HG02840 (cell line): ENCODE results near the gene DRAM2.
A peak's percentile ranks its signal among the peaks of the same experiment; 100 is the strongest.
"Not testable (repeated sequence)": the region's sequence is repeated elsewhere in the genome, so short reads cannot be mapped to it uniquely, and the experiment has no call there.

Experiments
- ATAC-seq: cut with Tn5 transposase; IDR thresholded peaks from one replicate; pipeline ENCODE4 v1.9.1; 2021; ENCODE audit warnings: mild to moderate bottlenecking, moderate library complexity, moderate number of reproducible peaks; ENCODE audit not compliant: unreplicated experiment, low FRiP score

The DRAM2 gene

GRCh38 chr1:111145542-111145941 lies 5.6 kb upstream of the DRAM2 start:
- no peak for ATAC-seq

DNA sequence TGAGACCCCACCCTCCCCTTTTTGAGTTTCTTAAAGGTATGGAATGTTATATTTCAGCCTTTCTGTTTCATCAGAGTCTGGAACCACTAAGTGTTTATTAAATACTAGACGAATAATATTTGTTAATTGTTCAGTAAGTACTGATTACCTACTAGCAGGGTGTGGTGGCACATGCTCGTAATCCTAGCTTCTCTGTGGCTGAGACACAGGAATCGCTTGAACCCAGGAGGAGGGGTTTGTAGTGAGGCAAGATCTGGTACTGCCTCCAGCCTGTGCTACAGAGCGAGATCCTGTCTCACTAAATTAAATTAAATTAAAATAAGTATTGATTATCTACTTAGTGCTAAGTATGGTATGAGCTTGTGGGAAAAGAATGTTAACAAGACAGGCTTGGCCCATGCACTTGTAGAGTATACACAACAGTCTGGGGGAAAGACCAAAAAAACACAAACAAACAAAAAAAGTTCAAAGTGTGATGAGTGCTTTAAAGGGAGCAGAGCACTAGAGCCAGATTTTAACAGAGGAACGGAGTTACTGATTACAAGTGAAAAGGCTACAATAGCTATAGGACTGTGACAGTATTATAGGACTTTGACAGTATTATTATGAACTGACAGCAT lies 2.6 kb upstream of the DRAM2 start:
- no peak for ATAC-seq

DNA sequence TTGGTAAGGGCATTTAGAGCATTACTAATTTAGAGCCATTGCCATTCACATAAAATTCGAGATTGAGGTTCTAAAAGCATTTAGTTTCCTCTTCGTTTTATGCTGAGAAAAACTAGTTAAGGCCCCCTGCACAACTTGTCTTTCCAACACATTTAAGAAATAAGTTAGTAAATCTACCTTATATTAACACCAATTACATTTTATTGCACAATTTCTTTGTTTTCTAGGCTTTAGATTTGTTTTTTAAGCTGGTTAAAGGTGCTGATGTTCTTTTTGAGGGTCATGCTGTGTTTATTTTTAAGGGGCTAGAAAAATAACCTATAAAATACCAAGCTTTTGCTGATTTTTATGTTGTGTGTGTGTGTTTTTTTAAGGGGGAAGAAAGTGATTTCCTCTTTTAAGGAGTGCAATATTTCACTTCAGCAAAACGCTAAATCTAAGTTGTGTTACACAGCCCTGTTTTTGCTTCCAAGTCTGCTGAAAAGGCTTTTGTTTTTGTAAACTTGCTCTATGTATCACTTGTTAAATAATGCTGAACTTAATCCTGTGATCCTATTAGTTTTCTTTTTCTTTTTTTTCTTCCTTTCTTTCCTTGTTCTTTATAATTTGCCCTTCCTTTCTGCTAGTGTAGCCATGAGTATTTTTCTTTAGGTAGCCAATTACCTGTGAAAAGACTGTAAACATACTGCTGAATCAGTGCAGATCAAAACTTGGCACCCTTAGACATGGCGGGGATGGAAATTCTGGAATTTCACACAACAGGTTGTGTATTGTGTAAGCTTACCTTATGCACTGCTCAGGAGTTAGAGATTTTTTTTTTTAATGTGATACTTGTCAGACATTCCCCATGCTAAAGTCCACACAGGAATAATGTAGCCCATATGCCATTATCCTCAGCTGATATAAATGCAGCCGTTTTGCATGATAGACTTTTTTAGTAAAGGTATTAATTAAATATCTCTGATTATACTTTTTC lies 1.6 kb upstream of the DRAM2 start:
- ATAC-seq, result no peak

DNA sequence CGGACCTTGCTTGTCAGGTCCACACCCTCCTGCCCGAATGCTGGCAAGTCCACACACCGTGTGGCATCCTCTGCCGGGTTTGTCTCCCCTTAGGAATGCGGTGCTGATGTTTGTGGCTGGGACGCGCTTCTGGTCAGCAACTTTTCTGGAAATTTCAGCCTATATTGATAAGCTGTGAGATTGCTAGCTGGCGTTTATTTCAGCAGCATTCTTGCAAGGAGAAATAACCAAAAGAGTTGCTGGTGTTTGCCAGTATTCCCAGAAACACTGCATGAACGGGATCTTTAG lies 731 bp upstream of the DRAM2 start:
- peak; percentile 14 for ATAC-seq

DNA sequence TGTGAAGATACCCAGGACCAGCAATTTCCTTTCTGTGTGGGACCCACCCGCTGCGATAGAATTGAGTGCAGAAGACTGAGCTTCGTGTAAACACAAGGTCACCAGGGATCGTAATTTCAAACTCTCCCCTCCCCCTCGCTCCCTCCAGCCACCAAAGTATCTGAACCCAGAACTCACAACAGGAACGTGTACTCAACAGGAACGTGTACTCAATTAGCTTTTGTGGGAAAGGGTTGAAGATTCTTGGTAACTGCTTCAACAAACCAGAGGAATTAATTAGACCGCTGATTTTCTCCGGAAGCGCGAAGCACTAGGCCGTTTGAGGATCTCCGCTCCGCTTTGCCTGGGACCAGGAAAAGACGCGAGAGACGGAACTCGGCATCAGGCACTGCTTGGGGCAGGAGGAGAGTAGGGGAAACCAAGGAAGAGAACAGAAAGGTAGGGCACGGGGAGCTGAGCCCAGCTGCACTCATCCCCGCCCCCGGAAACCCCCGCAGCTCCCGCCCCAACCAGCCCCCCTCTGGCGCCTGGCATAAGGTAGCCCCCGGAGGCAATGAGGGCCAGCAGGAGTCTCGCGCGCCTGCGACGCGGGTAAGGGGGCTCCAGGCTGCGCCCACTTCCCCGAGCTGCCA lies 453 bp downstream of the DRAM2 start:
- peak; percentile 3 for ATAC-seq

- no peak for ATAC-seq
Measured at GRCh38 chr1:111133866-111134265, 6.0 kb downstream of the DRAM2 start.

- ATAC-seq, result no peak
Measured at GRCh38 chr1:111131693-111132092, 8.2 kb downstream of the DRAM2 start.

- ATAC-seq, result no peak
Measured at GRCh38 chr1:111129376-111129775, 10.5 kb downstream of the DRAM2 start.

DNA sequence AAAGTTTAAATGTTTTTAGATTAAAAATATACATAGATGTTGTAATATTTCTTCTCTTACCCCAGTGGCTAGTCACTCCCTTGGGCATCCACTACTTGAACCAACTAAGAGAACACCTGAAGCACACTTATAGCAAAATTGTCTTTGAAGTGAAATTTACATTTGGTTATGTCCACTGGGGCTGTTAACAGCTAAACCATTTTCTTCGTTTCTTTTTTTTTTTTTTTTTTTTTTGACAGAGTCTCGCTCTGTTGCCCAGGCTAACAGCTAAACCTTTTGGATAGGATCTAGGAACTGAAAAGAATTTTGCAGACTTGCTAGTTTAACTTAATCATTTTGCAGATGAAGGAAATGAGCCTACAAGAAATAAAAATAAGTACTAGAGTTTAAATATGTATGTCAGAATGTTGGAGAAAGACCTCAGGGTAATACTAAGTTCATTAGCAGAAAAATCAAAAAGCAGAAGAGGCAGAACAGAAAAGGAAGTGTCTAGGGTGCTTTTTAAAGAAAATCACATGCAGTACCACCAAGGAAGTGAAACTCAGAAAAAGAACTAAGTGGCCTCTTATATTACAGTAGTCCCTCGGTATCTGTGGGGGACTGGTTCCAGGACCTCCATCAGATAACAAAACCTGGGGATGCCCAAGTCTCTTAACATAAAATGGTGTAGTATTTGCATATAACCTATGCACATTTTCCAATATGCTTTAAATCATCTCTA lies 11.8 kb downstream of the DRAM2 start:
- peak; percentile 80 for ATAC-seq

DNA sequence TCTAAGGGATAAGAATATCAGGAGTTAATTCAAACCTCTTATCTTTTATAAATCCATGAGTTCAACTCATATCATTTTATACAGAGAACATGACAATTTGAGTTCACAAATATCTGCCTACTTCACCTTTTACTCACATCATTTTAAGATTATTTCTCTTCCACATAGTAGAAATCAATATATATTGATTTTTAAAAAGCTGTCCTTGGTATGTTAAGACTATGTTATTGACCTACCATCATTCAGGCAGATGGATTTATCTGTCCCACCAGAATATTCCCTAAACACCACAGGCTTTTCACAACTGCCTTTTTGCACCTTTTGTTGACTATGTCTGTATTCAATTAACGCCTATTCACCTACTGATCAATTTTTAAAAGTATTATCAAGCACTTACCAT lies 13.5 kb downstream of the DRAM2 start:
- ATAC-seq, result no peak

DNA sequence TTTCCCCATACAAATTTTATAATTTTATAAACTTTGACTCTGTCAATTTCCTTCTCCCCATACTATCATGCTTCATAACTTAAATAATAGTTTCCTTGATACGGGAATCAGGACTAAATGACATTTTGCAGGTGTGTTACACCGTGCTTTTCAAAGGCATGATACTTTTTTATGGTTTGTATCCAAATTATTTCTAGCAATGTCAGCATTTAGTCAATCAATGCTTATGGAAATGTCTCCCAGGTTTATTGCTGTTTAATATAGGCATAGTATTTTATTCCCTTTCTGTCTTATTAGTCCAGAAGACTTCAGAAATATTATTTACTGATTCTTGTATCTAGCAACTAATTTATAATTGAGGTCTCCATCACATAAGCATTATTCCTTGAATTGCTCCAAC lies 23.4 kb downstream of the DRAM2 start:
- no peak for ATAC-seq

DNA sequence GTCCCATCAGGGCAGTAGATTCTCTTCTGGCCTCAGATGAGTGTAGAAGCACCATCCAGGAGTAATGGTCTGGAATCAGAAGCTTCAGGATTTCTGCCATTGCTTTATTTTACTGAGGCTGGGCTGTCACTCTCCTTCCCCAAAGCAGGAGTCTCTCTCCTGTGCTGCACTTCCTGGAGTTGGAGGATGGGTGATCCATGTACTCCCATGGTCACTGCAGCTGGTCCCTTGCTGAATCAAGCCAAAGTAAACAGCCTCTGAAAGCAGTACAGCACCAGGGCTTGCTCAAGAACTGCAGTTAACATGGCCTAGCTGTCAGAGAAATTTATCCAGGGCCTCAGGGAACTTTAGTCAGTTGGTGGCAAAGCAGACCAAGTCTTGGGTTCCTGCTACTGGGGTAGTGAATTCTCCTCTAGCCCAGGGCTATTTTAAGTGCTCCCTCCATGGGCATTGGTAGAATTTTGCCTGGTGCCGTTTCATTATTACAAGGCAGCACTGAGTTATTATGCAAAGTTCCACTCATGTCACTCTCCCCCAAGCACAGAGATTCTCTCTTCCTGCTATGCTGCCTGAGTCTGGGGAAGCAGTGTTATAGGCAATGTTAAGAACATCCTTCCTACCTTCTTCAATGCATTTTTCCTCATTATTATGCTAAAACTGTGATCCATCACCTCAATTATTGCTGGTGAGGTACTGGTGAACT lies 29.5 kb downstream of the DRAM2 start:
- no peak for ATAC-seq

DNA sequence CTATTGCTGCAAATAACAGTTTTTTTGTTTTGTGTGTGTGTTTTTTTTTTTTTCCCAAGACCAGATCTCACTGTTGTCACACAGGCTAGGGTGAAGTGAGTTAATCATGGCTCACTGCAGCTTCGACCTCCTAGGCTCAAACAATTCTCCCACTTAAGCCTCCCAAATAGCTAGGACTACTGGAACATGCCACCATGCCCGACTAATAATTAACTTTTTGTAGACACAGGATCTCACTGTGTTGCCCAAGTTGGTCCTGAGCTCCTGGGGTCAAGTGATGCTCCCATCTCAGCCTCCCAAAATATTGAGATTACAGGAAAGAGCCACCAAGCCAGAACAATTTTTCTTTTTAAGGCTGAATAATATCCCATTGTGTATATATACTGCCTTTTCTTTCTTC lies 34.9 kb downstream of the DRAM2 start:
- ATAC-seq, result no peak

- ATAC-seq, result no peak
Measured at GRCh38 chr1:111101854-111102642, 37.8 kb downstream of the DRAM2 start.

- no peak for ATAC-seq
Measured at GRCh38 chr1:111099289-111099688, 40.6 kb downstream of the DRAM2 start.

DNA sequence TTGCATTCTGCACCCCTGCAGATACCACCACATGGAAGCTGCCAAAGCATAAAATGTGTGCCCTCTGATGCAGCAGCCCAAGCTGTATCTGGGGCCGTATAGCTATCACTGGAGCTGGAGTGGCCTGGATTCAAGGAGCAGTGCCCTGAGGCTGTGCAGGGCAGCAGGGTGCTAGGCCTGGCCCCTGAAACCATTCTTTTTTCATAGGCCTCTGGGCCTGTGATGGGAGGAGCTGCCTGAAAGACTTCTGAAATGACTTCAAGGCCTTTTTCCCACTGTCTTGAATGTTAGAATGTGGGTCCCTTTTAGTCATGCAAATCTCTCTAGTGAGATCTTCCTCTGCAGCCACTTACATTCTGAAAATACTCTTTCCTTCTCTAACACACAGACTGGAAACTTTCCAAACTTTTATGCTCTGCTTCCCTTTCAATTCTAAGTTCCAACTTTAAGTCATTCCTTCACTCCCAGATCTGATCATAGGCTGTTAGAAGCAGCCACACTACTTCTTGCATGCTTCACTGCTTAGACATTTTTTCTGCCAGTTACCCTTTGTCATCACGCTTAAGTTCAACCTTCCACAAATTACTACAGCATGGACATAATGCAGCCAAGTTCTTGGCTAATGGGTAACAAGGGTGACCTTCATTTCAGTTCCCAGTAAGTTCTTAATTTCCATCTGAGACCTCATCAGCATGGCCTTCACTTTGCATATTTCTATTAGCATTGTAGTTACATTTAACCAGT lies 42.4 kb downstream of the DRAM2 start:
- no peak for ATAC-seq

DNA sequence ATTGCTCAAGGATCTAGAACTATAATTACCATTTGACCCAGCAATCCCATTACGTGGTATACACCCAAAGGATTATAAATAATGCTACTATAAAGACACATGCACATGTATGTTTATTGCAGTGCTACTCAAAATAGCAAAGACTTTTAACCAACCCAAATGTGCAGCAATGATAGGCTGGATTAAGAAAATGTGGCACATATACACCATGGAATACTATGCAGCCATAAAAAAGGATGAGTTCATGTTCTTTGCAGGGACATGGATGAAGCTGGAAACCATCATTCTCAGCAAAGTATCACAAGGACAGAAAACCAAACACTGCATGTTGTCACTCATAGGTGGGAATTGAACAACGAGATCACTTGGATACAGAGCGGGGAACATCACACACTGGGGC lies 44.5 kb downstream of the DRAM2 start:
- ATAC-seq, result not testable (repeated sequence)

DNA sequence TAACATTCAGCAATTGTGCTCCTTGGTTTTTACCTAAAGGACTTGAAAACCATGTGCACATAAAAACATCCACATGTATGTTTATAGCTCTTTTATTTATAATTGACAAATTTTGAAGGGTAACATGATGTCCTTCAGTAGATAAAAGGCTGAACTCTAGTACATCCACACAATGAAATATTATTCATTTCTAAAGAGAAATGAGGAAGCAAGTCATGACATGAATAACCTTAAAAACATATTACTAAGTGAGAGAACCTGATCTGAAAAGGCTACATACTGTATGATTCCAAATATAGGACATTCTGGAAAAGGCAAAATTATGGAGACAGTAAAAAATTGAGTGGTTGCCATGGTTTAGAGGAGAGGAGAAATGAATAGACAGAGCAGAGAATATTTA lies 50.3 kb downstream of the DRAM2 start:
- no peak for ATAC-seq

DNA sequence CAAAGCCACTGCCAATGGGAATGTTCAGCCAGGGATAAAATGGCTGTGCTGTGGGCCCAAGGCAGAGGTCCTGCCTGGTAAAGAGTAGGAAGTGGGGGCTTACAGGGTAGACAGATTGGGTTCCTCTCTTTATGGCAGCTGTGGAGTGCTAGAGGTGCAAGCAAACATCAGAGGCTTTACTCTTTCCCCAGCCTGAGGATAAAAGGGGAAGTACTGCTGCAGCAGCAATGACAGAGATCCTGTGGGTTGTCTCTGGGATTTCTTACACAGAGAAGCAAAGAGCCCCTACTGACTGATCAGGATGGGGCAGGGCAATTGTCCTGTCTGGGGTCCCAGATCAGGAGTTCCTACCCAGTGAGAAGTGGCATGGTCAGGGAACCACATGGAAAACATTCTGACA lies 54.2 kb downstream of the DRAM2 start:
- no peak for ATAC-seq
